Activated T-cell treated with anti-CD3 and anti-CD28 coated beads for 24 hours (primary cell): ENCODE results near the gene TNNT2.

Experiments
- DNase-seq: peaks from one replicate; pipeline ENCODE4 v3.0.0-alpha.2; 2020; ENCODE audit warnings: low read depth

Gene TNNT2

DNA sequence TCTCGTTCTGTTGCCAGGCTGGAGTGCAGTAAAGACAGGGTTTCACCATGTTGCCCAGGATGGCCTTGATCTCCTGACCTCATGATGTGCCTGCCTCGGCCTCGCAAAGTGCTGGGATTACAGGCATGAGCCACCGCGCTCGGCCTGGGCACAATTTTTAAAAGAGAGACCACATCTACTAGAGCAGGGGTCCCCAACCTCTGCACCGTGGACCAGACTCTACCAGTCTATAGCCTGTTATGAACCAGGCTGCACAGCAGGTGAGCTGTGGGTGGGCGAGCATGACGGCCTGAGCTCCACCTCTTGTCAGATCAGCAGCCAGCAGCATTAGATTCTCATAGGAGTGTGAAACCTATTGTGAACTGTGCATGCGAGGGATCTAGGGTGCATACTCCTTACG is 20.8 kb downstream of the TNNT2 start:
- DNase-seq, result no peak

DNA sequence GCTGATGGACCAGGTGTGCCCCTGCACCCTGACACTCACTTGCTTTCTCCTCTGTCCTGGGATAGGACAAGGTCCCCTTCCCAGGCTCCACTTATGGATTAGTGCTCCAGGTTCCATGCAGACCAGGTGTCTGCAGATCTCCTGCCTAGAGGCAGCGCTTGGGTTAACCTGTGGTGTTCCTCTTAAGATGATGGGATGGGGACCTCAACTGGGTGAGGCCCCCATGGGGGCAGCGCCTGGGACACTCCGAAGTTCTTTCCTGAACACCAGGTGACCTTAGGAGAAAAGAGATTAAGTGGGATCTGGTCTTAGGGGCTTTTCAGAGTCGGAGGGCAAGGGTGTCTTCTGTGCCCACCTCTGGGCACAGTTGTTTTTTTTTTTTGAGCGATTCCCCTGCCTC is 21.2 kb downstream of the TNNT2 start:
- no peak for DNase-seq

DNA sequence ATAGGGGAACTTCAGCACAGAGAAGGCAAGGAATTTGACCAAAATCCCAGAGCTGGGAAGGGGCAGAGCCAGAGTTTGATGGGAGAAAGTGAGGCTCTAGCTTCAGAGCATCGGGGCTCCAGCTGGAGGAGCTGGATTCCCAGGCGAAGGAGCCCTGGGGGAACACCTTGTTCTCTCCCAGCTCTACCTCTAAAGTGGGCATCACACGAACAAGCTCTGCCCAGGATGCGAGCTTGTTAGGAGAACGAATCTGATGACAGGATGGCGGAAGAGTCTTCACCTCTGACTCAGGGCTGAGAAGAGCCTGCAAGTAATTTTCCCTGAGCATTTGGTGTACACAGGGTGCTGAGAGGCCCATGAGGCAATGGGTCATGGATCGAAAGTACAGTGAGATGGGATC is 22.0 kb downstream of the TNNT2 start:
- no peak for DNase-seq

DNA sequence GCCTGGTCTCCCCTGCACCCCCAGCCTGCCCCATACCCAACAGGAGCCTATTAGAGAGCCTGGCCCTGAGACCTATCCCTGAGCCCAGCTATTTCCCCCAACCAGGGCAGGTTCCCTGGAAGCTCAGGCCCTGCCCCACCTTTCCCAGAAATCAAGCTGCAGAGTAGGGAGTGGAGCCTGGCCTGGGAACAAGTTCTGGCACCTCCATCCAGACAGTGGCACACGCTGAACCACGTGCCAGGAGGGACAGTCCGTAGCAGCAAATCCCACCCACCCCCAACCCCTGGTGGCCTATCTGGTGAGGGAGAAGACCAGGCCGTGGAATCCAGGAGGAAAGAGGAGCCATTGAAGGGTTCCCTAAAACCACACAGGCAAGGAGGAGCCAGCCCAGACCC is 22.6 kb downstream of the TNNT2 start:
- no peak for DNase-seq

DNA sequence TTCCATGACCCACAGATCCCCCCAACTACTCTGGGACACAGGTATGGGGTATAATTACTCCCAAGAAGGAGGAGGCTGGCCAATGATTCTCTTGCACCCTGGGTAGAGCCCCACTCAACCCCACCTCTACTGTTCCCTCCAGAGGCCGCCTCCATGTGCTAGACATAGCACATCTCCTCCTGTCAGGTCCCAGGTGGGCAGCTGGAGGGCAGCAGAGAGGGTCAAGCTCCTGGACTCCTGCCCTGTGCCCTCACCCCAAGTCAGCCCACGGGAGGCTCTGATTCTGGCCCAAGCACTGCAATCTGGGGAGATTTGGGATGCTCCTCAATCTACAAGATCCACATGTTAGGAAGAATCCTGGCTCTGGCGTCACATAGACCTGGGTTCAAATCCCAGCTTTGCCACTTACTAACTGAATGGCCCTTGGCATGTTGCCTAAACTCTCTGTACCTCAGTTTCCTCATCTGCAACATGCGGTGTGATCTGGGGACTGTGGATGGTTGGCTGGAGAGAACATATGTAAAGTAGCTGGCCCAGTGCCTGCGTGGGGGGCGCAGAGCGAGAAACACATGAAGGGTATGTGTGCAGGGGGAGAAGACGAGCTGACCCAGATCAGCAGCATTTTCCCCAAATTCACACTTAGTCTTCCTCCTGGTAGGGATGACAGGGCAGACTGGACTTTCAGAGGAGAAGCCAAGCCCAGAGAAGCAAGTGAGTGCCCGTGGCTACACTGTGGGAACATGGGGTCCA is 23.2 kb downstream of the TNNT2 start:
- DNase-seq, result no peak

DNA sequence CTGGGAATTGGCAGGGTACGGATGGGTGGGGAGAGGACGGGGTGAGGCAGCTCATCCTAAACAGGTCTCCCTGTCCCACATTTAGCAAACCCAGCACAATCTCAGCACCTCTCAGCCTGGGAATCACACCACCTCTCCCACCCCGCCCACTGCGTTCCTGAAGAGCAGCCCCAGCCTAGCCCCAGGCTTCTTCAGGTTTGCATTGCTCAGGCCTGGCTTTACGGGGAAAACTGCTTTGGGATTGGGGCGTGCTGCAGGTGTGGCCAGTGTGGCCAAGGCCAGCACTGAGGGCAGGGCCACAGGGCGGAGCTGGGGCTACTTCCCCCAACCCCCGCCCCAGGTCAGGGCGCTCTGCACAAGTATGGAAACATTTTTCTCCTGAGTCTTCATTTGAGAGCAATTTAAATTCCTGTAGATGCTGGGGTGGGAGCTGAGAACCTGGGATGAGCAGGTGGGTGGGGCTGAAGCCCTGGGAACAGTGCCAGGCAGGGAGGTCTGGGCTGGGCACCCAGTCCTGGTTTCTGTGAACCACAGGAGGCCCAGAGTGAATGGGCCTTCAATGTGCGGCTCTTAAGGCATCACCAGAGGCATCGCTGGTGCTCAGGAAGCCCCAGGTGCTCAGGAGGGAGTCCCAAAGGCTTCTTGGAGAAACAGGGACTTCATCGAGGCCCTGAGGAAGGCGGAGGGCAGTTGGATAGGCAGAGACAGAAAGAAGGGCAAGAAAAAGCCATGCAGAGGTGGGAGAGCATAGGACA is 24.1 kb downstream of the TNNT2 start:
- DNase-seq, result no peak

DNA sequence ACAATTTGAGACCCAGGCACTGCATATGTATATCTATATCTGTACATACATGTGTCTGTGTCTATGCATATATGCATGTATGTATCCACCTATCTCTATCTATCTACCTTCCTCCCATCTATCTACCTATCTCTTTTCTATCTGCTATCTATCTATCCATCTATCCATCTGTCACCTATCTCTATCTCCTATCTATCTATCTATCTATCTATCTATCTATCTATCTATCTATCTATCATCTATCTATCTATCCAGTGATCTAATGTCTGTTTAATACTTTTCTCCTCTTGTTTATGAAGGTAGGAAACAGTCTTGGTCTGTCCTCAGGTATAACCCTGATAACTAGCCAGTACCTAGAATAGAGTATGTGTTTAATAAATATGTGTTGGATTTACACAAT is 25.9 kb downstream of the TNNT2 start:
- no peak for DNase-seq

DNA sequence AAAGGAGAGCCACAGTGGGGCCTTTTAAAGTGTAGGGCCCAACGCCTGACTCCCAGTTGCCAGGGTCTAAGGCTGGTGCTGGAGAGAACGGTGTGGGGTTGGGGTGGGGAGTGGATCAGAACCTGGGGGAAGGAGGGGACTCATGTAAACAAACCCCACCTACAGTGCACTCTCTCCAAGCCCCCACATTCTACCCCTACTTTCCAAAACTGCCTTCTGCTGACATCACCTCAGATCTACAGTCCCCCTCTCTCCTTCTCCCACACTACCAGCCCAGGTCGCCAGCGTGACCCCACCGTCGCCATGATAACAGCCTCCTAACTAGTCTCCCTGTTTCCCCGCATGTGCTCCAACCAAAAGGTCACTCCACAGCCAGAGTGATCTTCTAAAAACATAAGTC is 26.6 kb downstream of the TNNT2 start:
- DNase-seq, result no peak

DNA sequence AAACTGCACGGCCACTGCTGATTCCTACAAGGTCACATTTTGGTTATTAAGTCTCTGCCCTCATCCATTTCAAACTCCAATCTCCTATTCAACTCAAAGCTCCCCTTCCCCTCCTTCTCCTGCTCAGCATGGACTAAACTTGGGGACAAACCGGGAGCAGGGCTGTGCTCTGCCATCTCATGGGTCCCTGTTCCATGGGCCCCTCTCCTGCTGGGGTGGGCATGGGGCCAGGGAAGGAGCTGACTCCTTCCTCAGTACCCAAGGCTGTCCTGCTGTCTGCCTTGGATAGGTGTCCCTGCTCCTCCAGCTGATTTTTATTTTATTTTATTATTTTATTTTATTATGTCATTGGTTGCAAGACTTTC is 27.1 kb downstream of the TNNT2 start:
- no peak for DNase-seq

DNA sequence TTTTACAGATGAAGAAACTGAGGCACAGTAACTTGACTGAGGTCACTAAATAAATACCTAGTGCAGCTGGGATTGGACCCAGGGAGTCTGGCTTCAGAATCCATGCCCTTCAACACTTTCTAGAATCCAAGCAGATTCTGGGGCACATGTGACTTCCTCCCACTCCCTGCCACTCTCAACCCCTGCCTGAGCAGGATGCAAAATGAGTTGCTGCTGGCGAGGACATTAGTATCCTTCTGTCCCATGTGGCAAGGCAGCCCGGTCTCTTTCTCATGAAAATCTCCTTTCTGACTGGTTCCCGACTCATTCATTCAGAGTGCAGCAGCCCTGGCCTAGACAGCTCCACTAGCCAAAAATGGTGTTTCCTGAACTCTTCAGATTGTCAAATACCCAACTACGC is 28.4 kb downstream of the TNNT2 start:
- DNase-seq, result no peak

DNA sequence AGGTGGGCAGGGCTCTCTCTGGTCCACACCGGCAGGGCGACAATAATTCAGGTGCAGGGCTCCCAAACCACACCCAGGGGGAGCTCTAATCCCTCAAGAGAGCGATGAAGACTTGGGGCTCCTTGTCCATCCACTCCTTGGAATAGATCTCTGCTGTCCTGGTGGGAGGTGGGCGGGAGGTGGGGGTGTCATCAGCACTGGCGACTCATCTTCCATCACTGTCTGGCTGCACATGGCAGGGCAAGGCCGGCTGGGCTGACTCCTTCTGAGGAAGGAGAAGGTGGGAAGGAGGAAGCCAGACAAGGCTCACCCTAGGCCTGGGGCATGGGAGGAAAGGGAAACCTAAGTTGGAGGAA is 29.3 kb downstream of the TNNT2 start:
- no peak for DNase-seq

DNA sequence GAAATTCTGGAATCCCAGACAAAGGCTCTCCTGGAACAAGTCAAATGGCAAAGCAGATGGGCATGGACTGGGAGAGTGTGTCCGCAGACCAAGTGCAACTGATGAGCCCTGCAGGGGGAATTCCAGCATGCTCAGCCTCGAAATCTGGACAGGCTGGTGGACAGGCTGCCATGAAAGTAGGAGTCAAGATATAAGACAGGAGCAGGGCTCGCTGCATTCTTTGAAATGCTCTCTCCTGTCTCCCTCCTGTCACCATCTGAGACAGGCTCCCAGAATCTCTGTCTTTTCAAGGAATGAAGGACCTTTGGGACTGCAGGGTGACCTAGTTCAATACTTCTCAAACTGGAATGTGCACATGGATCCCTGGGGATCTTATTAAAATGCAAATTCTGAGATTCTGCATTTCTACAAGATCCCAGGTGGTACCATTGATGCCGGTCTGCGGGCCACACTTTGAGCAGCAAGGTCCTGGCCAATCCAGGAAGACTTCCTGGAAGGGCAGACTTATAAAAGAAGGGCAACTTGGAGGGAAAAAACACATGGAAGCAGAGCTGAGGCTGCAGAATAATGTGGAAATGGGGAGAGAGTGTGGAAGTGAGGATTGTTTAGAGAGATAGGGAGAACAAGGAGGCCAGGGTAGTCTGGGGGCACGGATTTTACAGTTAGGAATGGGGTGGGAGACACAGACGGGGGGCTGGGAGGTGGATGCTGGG is 29.8 kb downstream of the TNNT2 start:
- DNase-seq, result no peak

DNA sequence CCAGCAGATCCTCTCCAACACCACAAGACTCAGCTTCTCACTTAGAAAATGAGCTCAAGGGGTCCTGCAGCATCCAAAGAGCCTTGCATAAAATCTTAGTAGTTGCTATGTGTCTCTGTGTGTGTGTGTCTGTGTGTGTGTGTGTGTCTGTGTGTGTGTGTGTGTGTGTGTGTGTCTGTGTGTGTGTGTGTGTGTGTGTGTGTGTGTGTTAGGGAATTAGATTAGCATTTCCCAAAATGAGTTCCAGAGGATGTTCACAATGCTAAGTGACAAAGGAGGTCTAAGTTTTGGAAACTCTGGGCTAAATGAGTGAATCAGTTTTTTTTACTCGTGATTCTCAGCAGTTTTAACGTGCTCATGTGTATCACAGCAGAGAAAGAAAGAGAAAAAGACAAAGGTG is 30.5 kb downstream of the TNNT2 start:
- DNase-seq, result no peak

DNA sequence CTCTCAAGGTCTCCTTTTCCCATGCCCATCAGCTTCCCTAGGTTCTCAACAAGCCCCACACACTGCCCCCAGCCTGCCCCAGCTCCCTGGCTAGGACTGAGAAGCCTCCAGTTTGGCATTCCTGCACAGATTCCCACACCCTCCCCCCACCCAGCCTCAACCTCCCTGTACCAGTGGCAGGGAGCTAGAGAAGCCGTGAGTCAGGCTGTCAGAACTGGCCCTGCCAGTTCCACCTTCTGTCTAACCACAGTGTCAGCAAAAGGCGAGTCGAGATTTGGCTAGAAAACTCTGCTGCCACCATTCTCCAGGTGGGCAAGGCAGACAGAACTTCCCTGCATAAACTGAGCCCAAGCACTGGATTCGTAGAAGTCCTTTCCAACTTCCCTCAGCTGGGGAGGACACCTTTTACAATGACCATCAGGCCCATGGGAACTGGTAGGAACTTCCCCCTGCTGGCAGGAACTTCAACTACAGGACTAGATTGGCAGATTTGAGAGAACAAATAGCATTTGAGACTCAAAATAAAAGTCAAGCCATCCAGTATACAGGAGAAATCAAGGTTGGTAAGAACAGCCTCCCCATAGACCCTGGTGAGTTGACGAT is 31.0 kb downstream of the TNNT2 start:
- no peak for DNase-seq

DNA sequence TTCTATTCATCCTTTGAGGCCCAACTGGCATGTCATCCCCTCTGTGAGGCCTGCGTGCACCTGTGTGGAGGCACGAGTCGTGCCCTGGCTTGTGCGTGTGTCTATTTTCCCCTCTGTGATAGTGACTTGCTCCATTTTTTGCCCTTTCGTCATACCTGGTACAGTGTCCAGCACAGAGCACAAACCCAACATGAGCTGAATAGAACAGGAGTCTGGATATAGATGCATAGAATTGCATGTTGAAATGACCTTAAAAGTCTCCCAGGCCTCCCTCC is 32.5 kb downstream of the TNNT2 start:
- DNase-seq, result no peak

DNA sequence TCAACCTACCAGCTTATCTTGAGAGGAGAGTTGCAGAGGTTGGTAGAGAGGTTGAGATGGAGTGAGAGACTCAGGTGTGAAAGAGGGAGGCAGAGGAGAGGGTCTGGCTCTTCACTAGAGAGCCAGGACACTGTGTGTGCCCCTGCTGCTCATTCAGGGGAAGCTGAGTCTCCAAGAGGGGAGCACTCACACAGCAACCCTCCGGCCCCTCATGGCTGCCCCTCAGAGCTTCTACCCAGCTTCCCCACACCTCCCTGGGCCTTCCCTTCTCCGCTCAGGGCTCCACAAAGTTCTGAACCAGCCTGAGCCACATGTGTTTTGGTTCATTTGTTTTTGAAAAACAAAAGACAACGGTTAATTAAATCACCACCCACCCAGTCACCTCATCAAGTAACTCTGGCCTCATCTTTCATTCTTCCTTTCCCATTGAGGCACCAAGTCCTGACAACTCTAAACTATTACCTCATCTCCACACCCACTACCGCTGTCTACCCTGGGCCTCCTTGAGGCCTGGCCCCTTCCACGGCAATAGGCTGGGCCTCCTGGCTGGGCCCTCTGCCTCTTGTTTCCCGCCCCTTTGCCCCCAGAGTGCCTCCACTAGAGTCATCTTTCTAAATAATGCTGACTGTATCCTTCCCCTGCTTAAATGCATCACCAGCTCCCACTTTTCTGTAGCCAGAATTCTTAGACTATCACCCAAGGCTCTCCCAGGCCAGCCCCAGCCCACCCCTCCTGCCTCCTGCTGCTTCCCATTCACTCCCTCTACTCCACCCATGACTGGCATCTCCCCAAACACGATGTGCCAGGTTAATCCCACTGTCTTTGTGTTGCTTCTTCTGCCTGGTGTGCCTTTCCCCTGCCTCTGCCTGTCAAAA is 33.0 kb downstream of the TNNT2 start:
- no peak for DNase-seq

DNA sequence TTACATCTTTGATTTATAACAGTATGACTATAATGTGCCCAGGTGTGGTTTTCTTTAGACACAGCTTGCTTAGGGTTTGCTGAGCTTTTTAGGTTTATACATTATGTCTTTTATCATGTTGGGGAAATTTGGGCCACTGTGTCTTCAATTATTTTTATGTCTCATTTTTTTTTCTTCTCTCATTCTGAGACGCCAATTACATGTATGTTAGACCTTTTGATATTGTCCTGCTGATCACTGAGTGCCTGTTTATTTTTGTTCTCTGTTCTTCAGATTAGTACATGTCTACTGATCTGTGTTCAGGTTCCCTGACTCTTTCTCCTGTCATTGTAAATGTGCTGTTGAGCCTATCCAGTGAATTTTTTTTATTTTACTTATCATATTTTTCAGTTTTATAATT is 36.1 kb downstream of the TNNT2 start:
- no peak for DNase-seq

DNA sequence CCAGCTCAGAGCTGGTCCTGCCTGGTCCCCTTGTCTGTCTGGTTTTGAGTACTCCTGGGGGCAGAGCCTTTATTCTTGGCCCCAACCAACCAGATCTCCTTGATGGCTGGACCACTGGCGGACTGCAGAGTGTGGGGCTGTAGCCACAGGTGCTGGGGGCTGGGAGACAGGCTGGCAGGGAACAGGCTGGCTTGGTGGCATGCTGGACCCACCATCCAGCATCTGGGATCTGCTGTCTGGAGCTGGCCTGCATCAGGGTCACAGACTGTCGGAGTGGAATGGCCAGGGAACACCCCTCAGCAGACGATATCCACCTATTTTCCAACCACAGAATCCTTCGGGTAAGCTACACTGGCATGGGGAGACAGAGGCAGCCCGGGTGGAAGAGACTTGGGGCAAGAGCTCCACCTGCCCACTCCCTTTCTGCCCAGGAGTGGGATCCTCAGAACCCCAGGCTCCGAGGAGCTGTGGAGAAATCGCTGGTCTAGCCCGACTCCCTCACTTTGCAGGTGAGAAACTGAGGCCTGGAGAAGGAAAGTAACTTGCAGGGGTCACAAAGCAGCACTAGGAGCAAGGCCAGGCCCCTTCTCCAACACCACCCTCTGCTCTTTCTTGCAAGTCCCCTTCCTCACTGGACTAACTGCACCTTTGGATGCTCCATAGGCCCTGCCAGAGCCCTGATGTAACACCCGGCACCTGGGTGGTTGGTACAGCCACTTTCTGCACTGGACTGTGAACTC is 40.6 kb downstream of the TNNT2 start:
- no peak for DNase-seq

DNA sequence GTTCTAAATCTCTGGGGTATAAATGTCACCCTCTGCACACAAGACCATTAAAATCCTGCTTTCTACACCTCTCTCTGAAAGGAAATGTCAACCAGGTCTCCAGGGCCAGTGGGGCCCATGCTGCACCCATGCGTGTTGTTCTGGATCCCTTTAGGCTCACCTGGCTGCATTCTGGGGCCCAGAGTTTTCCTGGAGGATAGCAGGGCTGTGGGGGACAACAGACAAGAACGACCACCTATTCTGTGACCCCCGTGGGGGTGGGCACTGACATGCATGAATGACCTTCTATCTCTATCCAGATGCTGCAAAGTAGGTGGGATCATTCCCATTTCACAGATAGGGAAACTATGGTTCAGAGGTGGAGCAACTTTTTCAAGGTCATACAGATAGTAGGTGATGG is 41.6 kb downstream of the TNNT2 start:
- DNase-seq, result no peak

DNA sequence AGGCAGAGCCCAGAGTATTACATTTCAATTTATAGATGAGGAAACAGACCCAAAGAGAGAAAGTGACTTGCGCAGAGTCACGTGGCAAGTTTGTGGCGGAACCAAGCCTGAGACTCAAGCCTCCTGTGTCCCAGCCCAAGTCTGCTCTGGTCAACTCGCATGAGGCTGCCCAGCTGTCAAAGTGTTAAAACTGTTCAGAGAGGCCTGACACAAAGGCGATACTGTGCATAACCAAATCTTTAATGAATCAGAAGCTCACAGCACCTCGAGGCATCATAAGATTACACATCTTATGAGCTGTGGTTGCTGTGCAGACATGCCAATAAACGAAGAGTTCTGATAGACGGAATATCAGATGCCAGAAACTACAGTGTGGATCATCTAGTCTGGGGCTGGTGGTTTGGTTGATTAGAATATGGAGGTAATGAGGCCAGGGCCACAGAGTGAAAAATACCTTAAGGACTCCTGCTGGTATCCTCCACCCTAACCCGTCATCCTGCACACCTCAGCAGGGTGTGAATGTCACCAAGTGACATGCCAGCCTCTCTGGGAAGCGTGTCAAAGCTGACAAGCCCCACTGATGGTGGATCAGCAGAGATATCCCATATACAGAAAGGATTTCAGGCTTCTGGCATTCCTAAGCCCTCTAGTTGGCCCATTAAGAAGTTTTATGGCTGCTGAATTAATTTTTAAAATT is 42.2 kb downstream of the TNNT2 start:
- DNase-seq, result no peak
